ENCODE data around the gene NTSR1. TPM values are rescaled to one million over a fixed set of nuclear protein-coding genes. Genes with fewer than 3 reads are reported as not detected.

Gene NTSR1
- total and polyA plus RNA-seq, 4 donors = 0.03 to 0.33 (median 0.08) TPM; not detected in 1

- DNase-seq (ENCODE audit: low spot score) = no peak
- H3K4me3 ChIP-seq (ENCODE audit: low read depth in 1 of 3, low read length in 3 of 3) = no peak overlapping the region
- no peak overlapping the region for H3K9ac ChIP-seq (ENCODE audit: low read depth in 1 of 2, low read length in 2 of 2)
- H3K27ac ChIP-seq (ENCODE audit: low read depth in 1 of 2, low read length in 2 of 2) = no peak overlapping the region
- H3K36me3 ChIP-seq (ENCODE audit: control insufficient read depth in 4 of 4, insufficient read depth in 3 of 4, low read depth in 1 of 4, low read length in 3 of 4) = no peaks in the 10 kb centered on the region
- H3K27me3 ChIP-seq (ENCODE audit: control insufficient read depth in 4 of 4, insufficient read depth in 4 of 4, low read length in 3 of 4) = peaks cover 0 to 4% (median 0%) of the 10 kb centered on the region in 4 donors
- H3K4me1 ChIP-seq (ENCODE audit: control insufficient read depth in 4 of 4, insufficient read depth in 4 of 4, low read length in 3 of 4) = no peaks in the 10 kb centered on the region
- WGBS = 73% methylated on average over 16 of the region's 16 CpGs
- no peak for TF ChIP-seq GABPA (IDR thresholded peaks at IDR 0.05 in 1 of 2, conservative IDR thresholded peaks at IDR 0.05 in 1 of 2)
- TF ChIP-seq HNF4G (IDR thresholded peaks at IDR 0.05) = no peak
- TF ChIP-seq EGR1 (IDR thresholded peaks at IDR 0.05; ENCODE audit: low read depth in 2 of 2) = no peak
- no peak for TF ChIP-seq NR2F2 (IDR thresholded peaks at IDR 0.05)
- no peak for TF ChIP-seq ATF3 (IDR thresholded peaks at IDR 0.05)
- TF ChIP-seq RAD21 (IDR thresholded peaks at IDR 0.05) = no peak
- no peak for TF ChIP-seq RXRA (IDR thresholded peaks at IDR 0.05)
- TF ChIP-seq HNF4A (conservative IDR thresholded peaks at IDR 0.05) = no peak
- TF ChIP-seq, protein P1, sequence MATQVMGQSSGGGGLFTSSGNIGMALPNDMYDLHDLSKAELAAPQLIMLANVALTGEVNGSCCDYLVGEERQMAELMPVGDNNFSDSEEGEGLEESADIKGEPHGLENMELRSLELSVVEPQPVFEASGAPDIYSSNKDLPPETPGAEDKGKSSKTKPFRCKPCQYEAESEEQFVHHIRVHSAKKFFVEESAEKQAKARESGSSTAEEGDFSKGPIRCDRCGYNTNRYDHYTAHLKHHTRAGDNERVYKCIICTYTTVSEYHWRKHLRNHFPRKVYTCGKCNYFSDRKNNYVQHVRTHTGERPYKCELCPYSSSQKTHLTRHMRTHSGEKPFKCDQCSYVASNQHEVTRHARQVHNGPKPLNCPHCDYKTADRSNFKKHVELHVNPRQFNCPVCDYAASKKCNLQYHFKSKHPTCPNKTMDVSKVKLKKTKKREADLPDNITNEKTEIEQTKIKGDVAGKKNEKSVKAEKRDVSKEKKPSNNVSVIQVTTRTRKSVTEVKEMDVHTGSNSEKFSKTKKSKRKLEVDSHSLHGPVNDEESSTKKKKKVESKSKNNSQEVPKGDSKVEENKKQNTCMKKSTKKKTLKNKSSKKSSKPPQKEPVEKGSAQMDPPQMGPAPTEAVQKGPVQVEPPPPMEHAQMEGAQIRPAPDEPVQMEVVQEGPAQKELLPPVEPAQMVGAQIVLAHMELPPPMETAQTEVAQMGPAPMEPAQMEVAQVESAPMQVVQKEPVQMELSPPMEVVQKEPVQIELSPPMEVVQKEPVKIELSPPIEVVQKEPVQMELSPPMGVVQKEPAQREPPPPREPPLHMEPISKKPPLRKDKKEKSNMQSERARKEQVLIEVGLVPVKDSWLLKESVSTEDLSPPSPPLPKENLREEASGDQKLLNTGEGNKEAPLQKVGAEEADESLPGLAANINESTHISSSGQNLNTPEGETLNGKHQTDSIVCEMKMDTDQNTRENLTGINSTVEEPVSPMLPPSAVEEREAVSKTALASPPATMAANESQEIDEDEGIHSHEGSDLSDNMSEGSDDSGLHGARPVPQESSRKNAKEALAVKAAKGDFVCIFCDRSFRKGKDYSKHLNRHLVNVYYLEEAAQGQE (IDR thresholded peaks at IDR 0.05) = no peak
- TF ChIP-seq ZBTB33 (IDR thresholded peaks at IDR 0.05) = no peak
- no peak for TF ChIP-seq MAX (IDR thresholded peaks at IDR 0.05)
- no peak for TF ChIP-seq YY1 (IDR thresholded peaks at IDR 0.05)
- TF ChIP-seq JUND (IDR thresholded peaks at IDR 0.05) = no peak
- TF ChIP-seq SP1 (IDR thresholded peaks at IDR 0.05) = no peak
- H3K9me3 ChIP-seq (ENCODE audit: control insufficient read depth in 4 of 4, low read length in 3 of 4) = no peaks in the 10 kb centered on the region
Measured at GRCh38 chr20:62696434-62696957, 12.1 kb upstream of the NTSR1 start.

DNA sequence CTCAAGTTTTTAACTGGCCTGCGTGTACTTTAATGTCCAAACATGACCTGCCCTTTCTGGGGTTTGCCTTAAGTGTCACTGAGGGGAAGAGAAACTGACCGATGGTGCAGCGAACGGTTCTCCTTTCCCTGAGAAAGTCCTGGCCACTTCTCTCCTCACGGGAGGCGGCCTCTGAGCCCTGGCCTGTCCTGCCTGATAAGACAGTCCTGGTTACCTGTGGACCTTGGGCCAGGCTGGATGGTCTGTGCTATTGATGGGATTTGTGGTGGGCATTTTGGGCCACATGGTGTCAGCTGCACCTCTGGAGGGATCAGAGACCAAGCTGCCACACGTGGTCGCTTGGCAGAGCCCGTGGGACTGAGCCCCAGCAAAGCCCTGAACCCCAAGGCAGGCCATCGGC lies 11.6 kb upstream of the NTSR1 start:
- H3K27me3 ChIP-seq (ENCODE audit: control insufficient read depth in 4 of 4, insufficient read depth in 4 of 4, low read length in 3 of 4) = peaks cover 0 to 4% (median 0%) of the 10 kb centered on the region in 4 donors
- H3K36me3 ChIP-seq (ENCODE audit: control insufficient read depth in 4 of 4, insufficient read depth in 3 of 4, low read depth in 1 of 4, low read length in 3 of 4) = no peaks in the 10 kb centered on the region
- no peak overlapping the region for H3K9ac ChIP-seq (ENCODE audit: low read depth in 1 of 2, low read length in 2 of 2)
- no peaks in the 10 kb centered on the region for H3K4me1 ChIP-seq (ENCODE audit: control insufficient read depth in 4 of 4, insufficient read depth in 4 of 4, low read length in 3 of 4)
- TF ChIP-seq FOXA1 (IDR thresholded peaks at IDR 0.05) (no peak), NR2F2 (IDR thresholded peaks at IDR 0.05) (no peak), JUND (IDR thresholded peaks at IDR 0.05) (no peak)
- WGBS = 69% methylated on average over 10 of the region's 10 CpGs
- no peak overlapping the region for H3K4me3 ChIP-seq (ENCODE audit: low read depth in 1 of 3, low read length in 3 of 3)
- H3K9me3 ChIP-seq (ENCODE audit: control insufficient read depth in 4 of 4, low read length in 3 of 4) = no peaks in the 10 kb centered on the region
- no peak for DNase-seq (ENCODE audit: low spot score)
- no peak overlapping the region for H3K27ac ChIP-seq (ENCODE audit: low read depth in 1 of 2, low read length in 2 of 2)
